SU-DHL-6 (cell line): ENCODE measurements around the gene KLHL8.
"Not testable (repeated sequence)": the region's sequence is repeated elsewhere in the genome, so short reads cannot be mapped to it uniquely, and the experiment has no call there.

Experiments
- CTCF ChIP-seq: fragments of 200-600 bp; sonication (generic); IDR thresholded peaks from one replicate; pipeline ENCODE4 v1.5.1; 2017; ENCODE audit warnings: antibody characterized with exemption, mild to moderate bottlenecking, low read length, moderate library complexity; ENCODE audit not compliant: insufficient read depth, poor library complexity, severe bottlenecking
- EZH2phosphoT487 ChIP-seq: fragments of 200-600 bp; sonication (generic), shearing (Covaris generic); conservative IDR thresholded peaks from 2 replicates; pipeline ENCODE4 v1.6.1; 2018; ENCODE audit warnings: mild to moderate bottlenecking, antibody characterized with exemption, low read length, moderate library complexity, mixed read lengths

- not testable (repeated sequence) for TF ChIP-seq CTCF, EZH2phosphoT487
Measured at GRCh38 chr4:87217235-87217763, 3.1 kb downstream of the KLHL8 start.
